ENCODE data around the gene TMPRSS7.

Gene TMPRSS7

DNA sequence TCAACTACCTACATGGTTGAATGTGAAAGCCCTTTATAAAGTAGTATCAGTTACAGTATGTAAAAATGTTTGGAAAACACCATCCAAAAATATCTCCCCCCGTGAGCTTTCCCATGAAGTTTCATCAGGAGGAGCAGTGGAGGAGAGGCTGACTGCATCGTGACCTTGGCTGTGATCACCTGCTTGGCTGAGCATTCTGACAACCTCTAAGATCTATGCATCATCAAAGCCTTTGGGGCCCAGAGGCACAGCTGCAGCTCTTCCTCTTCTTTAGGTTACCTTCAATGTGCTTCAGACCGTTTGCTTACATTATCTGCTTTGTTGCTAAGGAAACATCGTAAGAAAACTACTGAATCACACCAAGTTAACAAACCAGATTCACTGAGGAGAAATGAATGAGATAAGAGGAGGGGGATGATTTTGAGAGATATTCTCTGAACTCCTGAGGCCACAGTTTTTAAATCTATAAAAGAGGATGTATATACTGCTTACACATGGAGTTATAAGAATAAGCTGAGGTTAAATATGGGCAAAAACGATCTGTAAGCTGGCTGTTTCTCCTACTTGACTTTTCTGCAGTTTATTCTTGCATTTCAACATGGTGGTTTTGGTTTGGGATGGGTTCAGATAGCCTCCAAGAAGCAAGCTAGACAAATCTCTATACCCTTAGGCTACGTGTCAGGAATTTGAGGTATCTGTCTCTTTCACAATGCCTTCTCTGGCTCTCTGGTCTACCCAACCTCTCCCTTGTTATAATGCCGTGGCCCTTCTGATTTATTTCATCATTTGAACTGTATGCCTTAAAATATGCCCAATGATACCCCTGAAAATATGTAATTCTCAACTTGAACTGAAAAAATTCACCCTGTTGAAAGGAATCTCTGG lies 94.5 kb downstream of the TMPRSS7 start:
- DNase-seq (ENCODE audit: low read depth in 2 of 2) = peak in 1 of 2 donors; percentile 19

DNA sequence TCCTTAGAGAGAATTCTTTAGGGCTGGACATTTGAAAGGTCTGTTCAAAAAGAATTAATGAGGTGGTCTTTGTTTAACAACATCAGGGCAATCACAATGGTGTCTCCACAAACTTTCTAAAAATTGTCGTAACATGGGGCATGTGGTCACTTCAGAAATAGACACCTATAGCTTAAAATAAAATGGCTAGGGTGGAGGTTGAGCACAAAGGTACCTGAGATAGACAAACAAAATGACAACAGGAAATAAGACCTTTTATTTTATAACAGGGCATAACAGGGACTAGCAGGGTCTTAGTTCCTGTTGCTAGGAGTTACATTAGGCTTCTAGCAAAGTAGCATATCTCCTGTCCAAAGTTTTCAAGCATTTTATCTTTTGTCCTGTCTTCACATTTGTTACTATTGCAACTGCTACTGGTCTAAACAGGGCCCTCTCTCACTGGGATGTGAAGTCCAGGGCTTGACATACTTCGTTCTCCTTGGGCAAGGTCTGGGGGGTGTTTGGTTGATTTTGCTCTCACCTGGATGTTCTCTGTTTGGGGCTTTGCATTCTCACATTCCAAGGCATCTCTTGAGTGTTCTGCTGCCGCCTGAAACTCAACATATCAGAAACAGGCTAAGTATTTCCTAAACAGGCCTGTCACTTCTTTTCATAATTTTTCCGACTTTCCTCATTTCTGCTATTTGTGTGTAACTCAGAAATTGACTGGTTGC lies 95.5 kb downstream of the TMPRSS7 start:
- no peak for DNase-seq (ENCODE audit: low read depth in 2 of 2)

DNA sequence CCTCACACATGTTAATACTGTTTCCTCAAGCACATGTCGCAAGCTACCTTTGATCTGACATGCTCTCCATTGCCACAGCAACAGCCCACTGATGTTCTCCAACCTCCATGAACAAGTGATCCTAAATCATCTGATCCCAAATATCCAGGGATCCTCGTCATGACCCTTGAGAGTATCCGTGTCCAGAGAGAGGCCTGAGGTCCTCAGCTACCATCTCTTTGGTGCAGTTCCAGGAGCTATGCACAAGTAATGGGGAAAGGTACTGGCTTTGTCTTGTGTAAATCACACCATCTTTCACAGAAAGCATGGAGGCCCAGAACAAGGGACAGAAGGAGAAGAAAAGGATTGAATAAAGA lies 96.1 kb downstream of the TMPRSS7 start:
- no peak for DNase-seq (ENCODE audit: low read depth in 2 of 2)

Data from stimulated activated CD8-positive, alpha-beta memory T cell treated with anti-CD3 and anti-CD28 coated beads, Interleukin-2, amount 100 ng/mL, for 1 hour (primary cell).